PC-3 (cell line): Measurements from ENCODE around the gene ZBTB7C. TPM values are rescaled to one million over a fixed set of nuclear protein-coding genes. Genes with fewer than 3 reads are reported as not detected.

Experiments
- ATAC-seq: fragments of 200-7000 bp; cut with Tn5 transposase; 2 replicates; pipeline ENCODE4 v1.9.1; 2020; ENCODE audit warnings: mild to moderate bottlenecking, moderate library complexity
- BruUV-seq: library from RNA; stranded (reverse); fragments of 400-500 nt; replicated peaks from 2 replicates; lab custom pipeline; 2021; lab: Mats Ljungman, UMichigan
- CTCF ChIA-PET: fragments of 300-600 bp; sonication (Branson Sonifier 250); formaldehyde crosslinking; loops from one replicate; lab custom pipeline; 2022; ENCODE audit warnings: antibody characterized with exemption; lab: Charles Lee
- POLR2A ChIA-PET: fragments of 300-600 bp; sonication (Branson Sonifier 250); formaldehyde crosslinking; loops from one replicate; lab custom pipeline; 2022; ENCODE audit warnings: antibody characterized with exemption; ENCODE audit not compliant: unreplicated experiment; lab: Charles Lee
- DNase-seq: peaks from one replicate; pipeline ENCODE4 v3.0.0-alpha.2; 2015
- H2AFZ ChIP-seq: fragments of 300-600 bp; sonication (generic); 2 replicates; pipeline ENCODE4 v1.6.0; 2016; ENCODE audit warnings: antibody characterized with exemption, low read length
- H3F3A ChIP-seq: fragments of 300-600 bp; sonication (generic); one replicate; pipeline ENCODE4 v1.6.0; 2017; ENCODE audit warnings: antibody characterized with exemption, low read length, control low read depth, mild to moderate bottlenecking; ENCODE audit not compliant: unreplicated experiment
- H3K27ac ChIP-seq: fragments of 300-600 bp; sonication (generic); 2 replicates; pipeline ENCODE4 v1.5.1; 2016; ENCODE audit warnings: mild to moderate bottlenecking, low read length
- H3K27me3 ChIP-seq: fragments of 300-600 bp; sonication (generic); 2 replicates; pipeline ENCODE4 v1.6.1; 2016; ENCODE audit warnings: low read length, mixed read lengths
- H3K36me3 ChIP-seq: fragments of 300-600 bp; sonication (generic); 2 replicates; pipeline ENCODE4 v1.6.1; 2016; ENCODE audit warnings: low read depth, mixed run types, low read length, mixed read lengths
- H3K4me1 ChIP-seq: fragments of 300-600 bp; sonication (generic); 2 replicates; pipeline ENCODE4 v1.5.1; 2016; ENCODE audit warnings: low read length; ENCODE audit not compliant: insufficient read depth
- H3K4me2 ChIP-seq: fragments of 300-600 bp; sonication (generic); 2 replicates; pipeline ENCODE4 v1.6.0; 2016; ENCODE audit warnings: low read length
- H3K4me3 ChIP-seq: fragments of 300-600 bp; sonication (generic); 2 replicates; pipeline ENCODE4 v1.5.1; 2016; ENCODE audit warnings: mild to moderate bottlenecking, low read length, mixed read lengths
- H3K79me2 ChIP-seq: fragments of 300-600 bp; sonication (generic); 2 replicates; pipeline ENCODE4 v1.6.1; 2017; ENCODE audit warnings: low read length, mixed read lengths
- H3K9ac ChIP-seq: fragments of 300-600 bp; sonication (generic); 2 replicates; pipeline ENCODE4 v1.6.0; 2016; ENCODE audit warnings: mild to moderate bottlenecking, low read length
- H3K9me2 ChIP-seq: fragments of 300-600 bp; sonication (generic); replicated peaks from 2 replicates; pipeline ENCODE4 v1.6.1; 2016; ENCODE audit warnings: mixed run types, low read length, mixed read lengths
- H3K9me3 ChIP-seq: fragments of 300-600 bp; sonication (generic); 2 replicates; pipeline ENCODE4 v1.6.1; 2016; ENCODE audit warnings: low read length, mixed read lengths
- H4K20me1 ChIP-seq: fragments of 300-600 bp; sonication (generic); 2 replicates; pipeline ENCODE4 v1.6.1; 2016; ENCODE audit warnings: low read length, mixed read lengths
- CTCF ChIP-seq: fragments of 300-600 bp; sonication (generic); conservative IDR thresholded peaks from 2 replicates; pipeline ENCODE4 v1.5.1; 2017; ENCODE audit warnings: antibody characterized with exemption, low read depth, mild to moderate bottlenecking, low read length
- EZH2 ChIP-seq: fragments of 300-600 bp; sonication (generic); IDR thresholded peaks from one replicate; pipeline ENCODE4 v1.6.1; 2017; ENCODE audit warnings: antibody characterized with exemption, mild to moderate bottlenecking, low read length; ENCODE audit not compliant: unreplicated experiment
- EZH2phosphoT487 ChIP-seq: fragments of 300-600 bp; sonication (generic); IDR thresholded peaks from 2 replicates; pipeline ENCODE4 v1.6.1; 2018; ENCODE audit warnings: mild to moderate bottlenecking, antibody characterized with exemption, low read length, borderline replicate concordance
- intact Hi-C: fragments of 100-400 bp; cut with micrococcal nuclease; formaldehyde crosslinking; loops from 2 replicates; pipeline ENCODE4 v1.9.0; 2023
- total RNA-seq: library from RNA; depleted of rRNA; stranded (reverse); fragments of >200 nt; gene quantifications from 2 replicates; pipeline ENCODE4 v1.2.3, GENCODE V29; 2014

Gene ZBTB7C
- total RNA-seq, 1 experiment from 2014 or later: 1.3 TPM

GRCh38 chr18:47981830-47982229, 427.4 kb downstream of the ZBTB7C start:
- TF ChIP-seq EZH2phosphoT487 (no peak), EZH2 (no peak), CTCF (no peak)

DNA sequence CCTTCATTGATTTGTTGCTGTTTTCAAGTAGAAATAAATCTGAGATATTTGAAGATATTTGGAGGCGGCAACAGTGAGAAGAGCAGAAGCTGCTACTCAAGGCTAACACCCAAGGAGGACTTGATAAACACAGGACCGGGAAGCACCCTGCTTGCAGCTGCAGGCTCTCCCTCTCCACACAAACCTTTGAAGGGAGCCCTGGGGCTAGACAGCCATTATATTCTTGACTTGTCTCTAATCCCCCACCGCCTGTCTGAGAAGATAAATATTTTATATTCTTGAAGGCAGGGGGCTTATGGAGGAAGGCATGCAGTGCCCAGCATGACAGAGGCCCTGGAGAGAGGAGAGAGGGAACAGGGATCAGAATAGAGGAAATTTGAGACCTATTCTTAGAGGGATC, 427.9 kb downstream of the ZBTB7C start:
- H3K4me2 ChIP-seq: no peak overlapping the region
- no TSS peak for BruUV-seq
- no peaks in the 10 kb centered on the region for H3K79me2 ChIP-seq
- no peak overlapping the region for H3K4me3 ChIP-seq
- H3K36me3 ChIP-seq: no peaks in the 10 kb centered on the region
- CTCF ChIA-PET: no interaction called here
- H3F3A ChIP-seq: no peaks in the 10 kb centered on the region
- no peaks in the 10 kb centered on the region for H3K27me3 ChIP-seq
- intact Hi-C loops: no loop called here
- no peaks in the 10 kb centered on the region for H3K9me2 ChIP-seq
- no peak overlapping the region for H3K9ac ChIP-seq
- no peak for TF ChIP-seq CTCF
- no peak for TF ChIP-seq EZH2
- TF ChIP-seq EZH2phosphoT487: no peak
- H3K27ac ChIP-seq: no peak overlapping the region
- H2AFZ ChIP-seq: no peak overlapping the region
- DNase-seq (no peak), ATAC-seq (no peak)
- no peaks in the 10 kb centered on the region for H3K9me3 ChIP-seq
- no peaks in the 10 kb centered on the region for H3K4me1 ChIP-seq
- no peaks in the 10 kb centered on the region for H4K20me1 ChIP-seq
- POLR2A ChIA-PET: no interaction called here

More at GRCh38 chr18:47981830-47982229, 427.4 kb downstream of the ZBTB7C start:
- no peak overlapping the region for H3K9ac ChIP-seq
- ChIA-PET POLR2A (no interaction called here), CTCF (no interaction called here)
- ATAC-seq (no peak), DNase-seq (no peak)
- intact Hi-C loops: no loop called here
- H3K4me2 ChIP-seq: no peak overlapping the region
- H3K27ac ChIP-seq: no peak overlapping the region
- no TSS peak for BruUV-seq
- H3K4me3 ChIP-seq: no peak overlapping the region
- no peaks in the 10 kb centered on the region for H3K36me3 ChIP-seq
- H3K9me3 ChIP-seq: no peaks in the 10 kb centered on the region
- no peaks in the 10 kb centered on the region for H3F3A ChIP-seq
- no peak overlapping the region for H2AFZ ChIP-seq
- H3K27me3 ChIP-seq: no peaks in the 10 kb centered on the region
- H3K9me2 ChIP-seq: no peaks in the 10 kb centered on the region
- no peaks in the 10 kb centered on the region for H3K79me2 ChIP-seq
- no peaks in the 10 kb centered on the region for H4K20me1 ChIP-seq
- H3K4me1 ChIP-seq: no peaks in the 10 kb centered on the region

- CTCF ChIA-PET: no interaction called here
- H3K27ac ChIP-seq: no peak overlapping the region
- no peaks in the 10 kb centered on the region for H4K20me1 ChIP-seq
- no peak overlapping the region for H3K4me2 ChIP-seq
- H3K9ac ChIP-seq: no peak overlapping the region
- H2AFZ ChIP-seq: no peak overlapping the region
- H3K79me2 ChIP-seq: no peaks in the 10 kb centered on the region
- H3K27me3 ChIP-seq: no peaks in the 10 kb centered on the region
- H3K9me3 ChIP-seq: no peaks in the 10 kb centered on the region
- no peak for TF ChIP-seq EZH2
- TF ChIP-seq CTCF: no peak
- no peak for TF ChIP-seq EZH2phosphoT487
- DNase-seq (no peak), ATAC-seq (no peak)
- H3K4me3 ChIP-seq: no peak overlapping the region
- no peaks in the 10 kb centered on the region for H3K36me3 ChIP-seq
- intact Hi-C loops: no loop called here
- no peaks in the 10 kb centered on the region for H3K4me1 ChIP-seq
- H3K9me2 ChIP-seq: no peaks in the 10 kb centered on the region
- BruUV-seq: no TSS peak
- POLR2A ChIA-PET: no interaction called here
- no peaks in the 10 kb centered on the region for H3F3A ChIP-seq
Measured at GRCh38 chr18:47979611-47980200, 429.5 kb downstream of the ZBTB7C start.
